Activated CD4-positive, alpha-beta T cell treated with anti-CD3 and anti-CD28 coated beads, Interleukin-2, Interleukin-6, amounts not matched to agents 100 ng/mL and 50 ng/mL, durations not matched to agents 16 hours and 8 hours (primary cell): ENCODE results near the gene NTRK3.
"Not testable (repeated sequence)": the region's sequence is repeated elsewhere in the genome, so short reads cannot be mapped to it uniquely, and the experiment has no call there.

ENCODE experiments used
- DNase-seq: peaks from one replicate; pipeline ENCODE4 v3.0.0-alpha.2; 2020

The NTRK3 gene

GRCh38 chr15:88115486-88116152 lies 140.9 kb downstream of the NTRK3 start:
- DNase-seq, result no peak

GRCh38 chr15:88113613-88114308 lies 142.8 kb downstream of the NTRK3 start:
- DNase-seq, result no peak

- DNase-seq, result no peak
Observed at GRCh38 chr15:88108991-88109390, 147.5 kb downstream of the NTRK3 start.

GRCh38 chr15:88108477-88108876 lies 148.1 kb downstream of the NTRK3 start:
- no peak for DNase-seq

GRCh38 chr15:88106074-88106473 lies 150.5 kb downstream of the NTRK3 start:
- no peak for DNase-seq

- no peak for DNase-seq
Observed at GRCh38 chr15:88104357-88104756, 152.2 kb downstream of the NTRK3 start.

- DNase-seq, result no peak
Observed at GRCh38 chr15:88100181-88100580, 156.4 kb downstream of the NTRK3 start.

GRCh38 chr15:88098361-88098760 lies 158.2 kb downstream of the NTRK3 start:
- DNase-seq, result no peak

- no peak for DNase-seq
Observed at GRCh38 chr15:88091444-88092016, 165.0 kb downstream of the NTRK3 start.

GRCh38 chr15:88090481-88091011 lies 166.0 kb downstream of the NTRK3 start:
- no peak for DNase-seq

- no peak for DNase-seq
Observed at GRCh38 chr15:88089731-88090130, 166.8 kb downstream of the NTRK3 start.

- DNase-seq, result no peak
Observed at GRCh38 chr15:88089024-88089620, 167.4 kb downstream of the NTRK3 start.

- DNase-seq, result no peak
Observed at GRCh38 chr15:88083811-88084760, 172.5 kb downstream of the NTRK3 start.

GRCh38 chr15:88080616-88081015 lies 175.9 kb downstream of the NTRK3 start:
- no peak for DNase-seq

- DNase-seq, result no peak
Observed at GRCh38 chr15:88077296-88078020, 179.1 kb downstream of the NTRK3 start.

GRCh38 chr15:88076328-88076727 lies 180.2 kb downstream of the NTRK3 start:
- DNase-seq, result no peak

- DNase-seq, result no peak
Observed at GRCh38 chr15:88075102-88075501, 181.4 kb downstream of the NTRK3 start.

GRCh38 chr15:88074386-88074785 lies 182.2 kb downstream of the NTRK3 start:
- no peak for DNase-seq

- DNase-seq, result no peak
Observed at GRCh38 chr15:88073391-88073691, 183.2 kb downstream of the NTRK3 start.

GRCh38 chr15:88072598-88073390 lies 183.7 kb downstream of the NTRK3 start:
- DNase-seq, result no peak

- not testable (repeated sequence) for DNase-seq
Observed at GRCh38 chr15:88072133-88072532, 184.4 kb downstream of the NTRK3 start.
